ENCODE measurements around the gene ITPR1. TPM values are rescaled to one million over a fixed set of nuclear protein-coding genes. Genes with fewer than 3 reads are reported as not detected.
"Not testable (repeated sequence)": the region's sequence is repeated elsewhere in the genome, so short reads cannot be mapped to it uniquely, and the experiment has no call there.

ITPR1 gene
- total RNA-seq, 1 donor from 2014 or later = 53.1 TPM

DNA sequence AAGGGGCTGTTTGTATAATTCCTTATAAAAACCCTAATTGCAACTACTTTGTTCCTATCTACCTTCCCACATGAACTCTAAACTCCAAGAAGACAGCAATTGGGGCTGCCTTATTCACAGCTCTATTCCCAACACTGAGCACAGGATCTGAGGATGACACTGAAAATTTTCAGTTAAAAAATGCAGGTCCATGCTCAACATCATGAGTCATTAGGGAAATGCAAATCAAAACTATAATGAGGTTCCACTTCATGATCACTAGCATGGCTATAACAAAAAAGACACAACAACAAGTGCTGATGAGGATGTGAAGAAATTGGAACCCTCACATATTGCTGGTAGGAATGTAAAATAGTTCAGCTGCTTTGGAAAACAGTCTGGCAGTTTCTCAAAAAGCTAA, 39.0 kb upstream of the ITPR1 start:
- H3K9me3 Mint-ChIP-seq (ENCODE audit: unreplicated experiment) = no peaks in the 10 kb centered on the region
- H3K27me3 Mint-ChIP-seq (ENCODE audit: unreplicated experiment) = no peaks in the 10 kb centered on the region
- no peak for TF ChIP-seq CTCF (IDR thresholded peaks at IDR 0.05; ENCODE audit: unreplicated experiment)
- H3K4me3 Mint-ChIP-seq (ENCODE audit: unreplicated experiment) = no peak overlapping the region
- H3K36me3 Mint-ChIP-seq (ENCODE audit: low read depth, unreplicated experiment) = no peaks in the 10 kb centered on the region
- no peak overlapping the region for H3K27ac Mint-ChIP-seq (ENCODE audit: unreplicated experiment)
- DNase-seq (ENCODE audit: low spot score) = no peak
- H3K4me1 Mint-ChIP-seq (ENCODE audit: unreplicated experiment) = no peaks in the 10 kb centered on the region

GRCh38 chr3:4456780-4457179, 36.4 kb upstream of the ITPR1 start:
- H3K4me3 Mint-ChIP-seq (ENCODE audit: unreplicated experiment); H3K4me1 Mint-ChIP-seq (ENCODE audit: unreplicated experiment); H3K36me3 Mint-ChIP-seq (ENCODE audit: low read depth, unreplicated experiment); DNase-seq (ENCODE audit: low spot score); H3K9me3 Mint-ChIP-seq (ENCODE audit: unreplicated experiment); H3K27ac Mint-ChIP-seq (ENCODE audit: unreplicated experiment); H3K27me3 Mint-ChIP-seq (ENCODE audit: unreplicated experiment): not testable (repeated sequence)

- Mint-ChIP-seq H3K27ac (ENCODE audit: unreplicated experiment) (no peak overlapping the region), H3K9me3 (ENCODE audit: unreplicated experiment) (no peaks in the 10 kb centered on the region), H3K27me3 (ENCODE audit: unreplicated experiment) (no peaks in the 10 kb centered on the region), H3K4me3 (ENCODE audit: unreplicated experiment) (no peak overlapping the region), H3K36me3 (ENCODE audit: low read depth, unreplicated experiment) (no peaks in the 10 kb centered on the region), H3K4me1 (ENCODE audit: unreplicated experiment) (no peaks in the 10 kb centered on the region)
- no peak for TF ChIP-seq CTCF (IDR thresholded peaks at IDR 0.05; ENCODE audit: unreplicated experiment)
- no peak for DNase-seq (ENCODE audit: low spot score)
Observed at GRCh38 chr3:4458961-4459360, 34.2 kb upstream of the ITPR1 start.

GRCh38 chr3:4460334-4460733, 32.8 kb upstream of the ITPR1 start:
- Mint-ChIP-seq H3K36me3 (ENCODE audit: low read depth, unreplicated experiment) (no peaks in the 10 kb centered on the region), H3K4me3 (ENCODE audit: unreplicated experiment) (no peak overlapping the region), H3K27me3 (ENCODE audit: unreplicated experiment) (no peaks in the 10 kb centered on the region), H3K27ac (ENCODE audit: unreplicated experiment) (no peak overlapping the region), H3K4me1 (ENCODE audit: unreplicated experiment) (no peaks in the 10 kb centered on the region), H3K9me3 (ENCODE audit: unreplicated experiment) (no peaks in the 10 kb centered on the region)
- no peak for TF ChIP-seq CTCF (IDR thresholded peaks at IDR 0.05; ENCODE audit: unreplicated experiment)
- no peak for DNase-seq (ENCODE audit: low spot score)

DNA sequence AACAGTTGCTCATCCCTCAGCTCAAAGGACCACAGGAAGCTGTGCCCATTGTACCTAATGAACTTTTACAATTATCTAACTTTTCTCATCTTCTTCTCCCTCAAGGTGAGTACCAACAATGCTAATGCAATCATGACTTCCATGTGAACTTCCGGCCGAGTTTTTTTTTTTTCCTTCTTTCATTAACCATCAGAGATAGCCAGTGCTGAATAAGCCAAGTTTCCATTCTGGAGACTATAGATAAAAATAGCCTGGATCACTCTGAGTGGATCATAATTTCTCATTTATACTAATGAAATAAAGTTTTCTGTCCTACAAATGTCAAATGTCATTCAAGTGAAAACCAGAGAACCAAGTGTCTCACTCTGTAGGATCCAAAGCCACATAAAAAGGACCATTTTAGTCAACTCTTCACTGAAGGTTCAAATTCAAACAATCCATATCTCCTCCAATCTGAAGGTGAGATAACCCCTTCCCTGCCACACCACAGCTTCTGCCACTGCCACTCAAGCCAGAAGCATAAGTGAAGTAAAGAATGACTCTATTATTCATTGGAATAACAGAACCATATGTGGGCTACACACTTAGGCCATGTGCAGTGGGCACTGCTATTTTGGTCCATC, 31.6 kb upstream of the ITPR1 start:
- no peaks in the 10 kb centered on the region for H3K9me3 Mint-ChIP-seq (ENCODE audit: unreplicated experiment)
- no peak overlapping the region for H3K27ac Mint-ChIP-seq (ENCODE audit: unreplicated experiment)
- no peak overlapping the region for H3K4me3 Mint-ChIP-seq (ENCODE audit: unreplicated experiment)
- H3K4me1 Mint-ChIP-seq (ENCODE audit: unreplicated experiment) = peaks cover 4% of the 10 kb centered on the region
- no peak for TF ChIP-seq CTCF (IDR thresholded peaks at IDR 0.05; ENCODE audit: unreplicated experiment)
- no peaks in the 10 kb centered on the region for H3K36me3 Mint-ChIP-seq (ENCODE audit: low read depth, unreplicated experiment)
- no peaks in the 10 kb centered on the region for H3K27me3 Mint-ChIP-seq (ENCODE audit: unreplicated experiment)
- no peak for DNase-seq (ENCODE audit: low spot score)
